ENCODE results near the gene LURAP1L.

- TF ChIP-seq CTCF (tag by site-specific recombination; IDR thresholded peaks at IDR 0.05), result no peak
- TF ChIP-seq KLF16 (tag by site-specific recombination; IDR thresholded peaks at IDR 0.05), result no peak
- TF ChIP-seq ZNF639 (tag by site-specific recombination; IDR thresholded peaks at IDR 0.05), result no peak
- TF ChIP-seq ZBTB7A (tag by site-specific recombination; IDR thresholded peaks at IDR 0.05; ENCODE audit: low read depth), result no peak
- TF ChIP-seq ZNF133 (tag by site-specific recombination; IDR thresholded peaks at IDR 0.05), result no peak
- no peak for TF ChIP-seq KLF7 (tag by site-specific recombination; IDR thresholded peaks at IDR 0.05; ENCODE audit: borderline replicate concordance)
- no peak for TF ChIP-seq ZNF280D (tag by site-specific recombination; IDR thresholded peaks at IDR 0.05)
- TF ChIP-seq ZFP3 (tag by site-specific recombination; IDR thresholded peaks at IDR 0.05; ENCODE audit: low read depth), result no peak
- TF ChIP-seq ELK4 (IDR thresholded peaks at IDR 0.05; ENCODE audit: borderline replicate concordance, low read depth, low read length), result no peak
- no peak for TF ChIP-seq ZNF677 (tag by site-specific recombination; IDR thresholded peaks at IDR 0.05)
- no peak for TF ChIP-seq ZNF248 (tag by site-specific recombination; IDR thresholded peaks at IDR 0.05)
- no peak for TF ChIP-seq ZBTB26 (tag by site-specific recombination; optimal IDR thresholded peaks at IDR 0.05)
These were observed 16.1 kb downstream of the LURAP1L start for GRCh38 chr9:12790883-12791282.
